Upper lobe of left lung (tissue), 6 donors: ENCODE results near the gene CCR5AS.
A peak's percentile ranks its signal among the peaks of the same experiment; 100 is the strongest.
"Not testable (repeated sequence)": the region's sequence is repeated elsewhere in the genome, so short reads cannot be mapped to it uniquely, and the experiment has no call there.

Source experiments
- ATAC-seq, 2 donors: fragments of 200-7000 bp; cut with Tn5 transposase; one replicate each; pipeline ENCODE4 v1.9.1; 2022; ENCODE audit warnings: mild to moderate bottlenecking in 2 of 2, moderate library complexity in 2 of 2; ENCODE audit not compliant: low FRiP score in 2 of 2
- DNase-seq, 2 donors: peaks; one replicate each; pipeline ENCODE4 v3.0.0-alpha.2; 2019 to 2020
- H3K27ac ChIP-seq, 4 donors: fragments of 200-600 bp; sonication (generic); one replicate each; pipeline ENCODE4 v1.5.1; 2016 to 2019
- H3K27me3 ChIP-seq, 4 donors: fragments of 200-600 bp; sonication (generic); one replicate each; pipeline ENCODE4 v1.5.1; 2017 to 2019
- H3K36me3 ChIP-seq, 4 donors: fragments of 200-600 bp; sonication (generic); one replicate each; pipeline ENCODE4 v1.5.1; 2016 to 2019
- H3K4me1 ChIP-seq, 4 donors: fragments of 200-600 bp; sonication (generic); one replicate each; pipeline ENCODE4 v1.5.1; 2018 to 2019
- H3K4me3 ChIP-seq, 4 donors: fragments of 200-600 bp; sonication (generic); one replicate each; pipeline ENCODE4 v1.5.1; 2017 to 2019; ENCODE audit warnings: mild to moderate bottlenecking in 2 of 4, moderate library complexity in 1 of 4
- H3K9me3 ChIP-seq, 4 donors: fragments of 200-600 bp; sonication (generic); one replicate each; pipeline ENCODE4 v1.5.1; 2018 to 2019
- CTCF ChIP-seq, 6 experiments: fragments of 450-650 bp in 4 of 6; fragments of 200-600 bp in 2 of 6; sonication (generic) in 2 of 6; IDR thresholded peaks; one replicate each; pipeline ENCODE4 v1.5.1; 2016 to 2019; ENCODE audit warnings: antibody characterized with exemption in 6 of 6
- EP300 ChIP-seq, 4 donors: sonication (generic); formaldehyde crosslinking; IDR thresholded peaks; one replicate each; pipeline ENCODE4 v1.5.1; 2017; ENCODE audit warnings: antibody characterized with exemption in 4 of 4, control low read depth in 2 of 4
- POLR2A ChIP-seq, 4 donors: fragments of 450-650 bp; IDR thresholded peaks; one replicate each; pipeline ENCODE4 v1.5.1; 2016 to 2017; ENCODE audit warnings: antibody characterized with exemption in 4 of 4, mild to moderate bottlenecking in 2 of 4
- POLR2AphosphoS5 ChIP-seq, 2 donors: sonication (generic); formaldehyde crosslinking; IDR thresholded peaks; one replicate each; pipeline ENCODE4 v1.5.1; 2017; ENCODE audit warnings: antibody characterized with exemption in 2 of 2
- WGBS, 2 donors: methylation state at CpG; one replicate each; pipeline ENCODE4 v1.1.5; 2017 to 2018; 5-methylcytosine and 5-hydroxymethylcytosine counted together
- donor health status: DM: no; HTN: no; CAD: no; lungs with moderate emphysema.
- donor health status: DM: no; HTN: yes; CAD: no; lungs with severe emphysema.

Gene CCR5AS

GRCh38 chr3:46405301-46406019 lies 1.4 kb downstream of the CCR5AS start:
- DNase-seq = peak in 1 of 2 donors; percentile 84
- Histone ChIP-seq H3K4me3 (peak overlapping the region in 2 of 4 donors; percentile 27 to 52), H3K36me3 (no peaks in the 10 kb centered on the region), H3K9me3 (no peaks in the 10 kb centered on the region), H3K27me3 (no peaks in the 10 kb centered on the region), H3K27ac (peak overlapping the region; percentile 90 to 95 (median 92)), H3K4me1 (peaks cover 49 to 65% (median 59%) of the 10 kb centered on the region in 4 donors)
- TF ChIP-seq CTCF (IDR thresholded peaks at IDR 0.05) (no peak), POLR2AphosphoS5 (IDR thresholded peaks at IDR 0.05) (peak; percentile 53 to 70), POLR2A (IDR thresholded peaks at IDR 0.05) (peak in 2 of 4 donors; percentile 13 to 65), EP300 (IDR thresholded peaks at IDR 0.05) (peak; percentile 34 to 95 (median 64))
- ATAC-seq = peak; percentile 59 to 62
- 20 to 26% methylated on average over 9 to 11 of the region's 11 CpGs for WGBS, 2 donors

DNA sequence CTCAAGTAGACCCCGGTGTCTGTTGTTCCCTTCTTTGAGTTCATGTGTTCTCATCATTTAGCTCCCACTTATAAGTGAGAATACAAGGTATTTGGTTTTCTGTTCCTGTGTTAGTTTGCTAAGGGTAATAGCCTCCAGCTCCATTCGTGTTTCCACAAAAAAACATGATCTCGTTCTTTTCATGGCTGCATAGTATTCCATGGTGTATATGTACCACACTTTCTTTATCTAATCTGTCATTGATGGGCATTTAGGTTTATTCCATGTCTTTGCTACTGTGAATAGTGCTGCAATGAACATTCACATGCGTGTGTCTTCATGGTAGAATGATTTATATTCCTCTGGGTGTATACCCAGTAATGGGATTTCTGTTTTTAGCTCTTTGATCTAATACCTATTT lies 4.0 kb downstream of the CCR5AS start:
- not testable (repeated sequence) for H3K9me3 ChIP-seq, ATAC-seq, DNase-seq, H3K36me3 ChIP-seq, H3K4me3 ChIP-seq, H3K27me3 ChIP-seq
- WGBS, 2 donors = 94 to 99% methylated on average over 4 of the region's 4 CpGs
- Histone ChIP-seq H3K4me1 (peaks cover 44 to 65% (median 54%) of the 10 kb centered on the region in 4 donors), H3K27ac (peak overlapping the region in 1 of 4 donors; percentile 93)

GRCh38 chr3:46401579-46401978 lies 5.3 kb downstream of the CCR5AS start:
- TF ChIP-seq EP300 (IDR thresholded peaks at IDR 0.05) (no peak), CTCF (IDR thresholded peaks at IDR 0.05) (no peak)
- no peak overlapping the region for H3K27ac ChIP-seq
- no peaks in the 10 kb centered on the region for H3K27me3 ChIP-seq
- H3K36me3 ChIP-seq = no peaks in the 10 kb centered on the region
- ATAC-seq (no peak), DNase-seq (no peak)
- peaks cover 42 to 61% (median 50%) of the 10 kb centered on the region in 4 donors for H3K4me1 ChIP-seq
- H3K4me3 ChIP-seq = no peak overlapping the region
- 96 to 100% methylated on average over 2 of the region's 2 CpGs for WGBS, 2 donors
- H3K9me3 ChIP-seq = no peaks in the 10 kb centered on the region

DNA sequence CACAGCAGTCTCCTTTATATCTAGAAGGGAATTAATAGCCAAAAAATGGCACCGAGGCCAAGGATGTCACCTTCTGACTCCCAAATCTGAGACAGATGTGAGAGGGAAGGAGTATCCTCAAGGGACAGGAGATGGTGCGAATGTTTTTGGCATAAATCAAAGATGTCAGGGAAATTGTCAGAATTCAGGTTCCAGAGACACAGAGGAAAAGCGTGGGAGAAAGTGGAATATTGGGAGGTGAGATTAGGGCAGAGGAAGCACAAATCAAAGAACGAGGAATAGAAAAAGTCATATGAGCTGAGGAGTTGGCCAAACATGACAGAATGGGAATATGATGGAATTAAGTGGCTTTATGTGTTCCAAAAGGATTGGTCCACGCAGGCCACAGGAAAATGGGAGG lies 6.0 kb downstream of the CCR5AS start:
- ATAC-seq (no peak), DNase-seq (no peak)
- Histone ChIP-seq H3K4me3 (no peak overlapping the region), H3K27ac (no peak overlapping the region), H3K9me3 (no peaks in the 10 kb centered on the region), H3K36me3 (no peaks in the 10 kb centered on the region), H3K27me3 (no peaks in the 10 kb centered on the region), H3K4me1 (peaks cover 40 to 61% (median 49%) of the 10 kb centered on the region in 4 donors)
- TF ChIP-seq CTCF (IDR thresholded peaks at IDR 0.05) (no peak), POLR2AphosphoS5 (IDR thresholded peaks at IDR 0.05) (no peak), EP300 (IDR thresholded peaks at IDR 0.05) (no peak), POLR2A (IDR thresholded peaks at IDR 0.05) (no peak)
- 77 to 86% methylated on average over 5 of the region's 5 CpGs for WGBS, 2 donors

GRCh38 chr3:46400000-46400734 lies 6.7 kb downstream of the CCR5AS start:
- H3K4me3 ChIP-seq = no peak overlapping the region
- WGBS, 2 donors = 59 to 71% methylated on average over 8 of the region's 8 CpGs
- no peaks in the 10 kb centered on the region for H3K9me3 ChIP-seq
- H3K27me3 ChIP-seq = no peaks in the 10 kb centered on the region
- no peaks in the 10 kb centered on the region for H3K36me3 ChIP-seq
- DNase-seq = peak in 1 of 2 donors; percentile 21
- ATAC-seq = peak in 1 of 2 donors; percentile 79
- no peak for TF ChIP-seq EP300 (IDR thresholded peaks at IDR 0.05)
- TF ChIP-seq CTCF (IDR thresholded peaks at IDR 0.05) = no peak
- peak; percentile 32 to 44 for TF ChIP-seq POLR2AphosphoS5 (IDR thresholded peaks at IDR 0.05)
- TF ChIP-seq POLR2A (IDR thresholded peaks at IDR 0.05) = no peak
- H3K27ac ChIP-seq = peak overlapping the region in 3 of 4 donors; percentile 30 to 48 (median 36)
- H3K4me1 ChIP-seq = peaks cover 38 to 61% (median 51%) of the 10 kb centered on the region in 4 donors
